ENCODE results near the gene ATP6AP1.
"Not testable (repeated sequence)": the region's sequence is repeated elsewhere in the genome, so short reads cannot be mapped to it uniquely, and the experiment has no call there.

GRCh38 chrX:154396363-154396762 is 32.1 kb upstream of the ATP6AP1 start:
- not testable (repeated sequence) for TF ChIP-seq EZH2, CTCF, EZH2phosphoT487 (IDR thresholded peaks at IDR 0.05)
